GM19240 (cell line): Measurements from ENCODE around the gene KIF21B.
A peak's percentile ranks its signal among the peaks of the same experiment; 100 is the strongest.

ENCODE experiments used
- DNase-seq: peaks from one replicate; pipeline ENCODE4 v3.0.0; 2011; ENCODE audit warnings: low spot score; ENCODE audit not compliant: insufficient read length

KIF21B gene

GRCh38 chr1:201023517-201023902 lies at the start of gene KIF21B:
Gene KIF21B (minus strand): TSS chr1:201023714. CDS start chr1:201023383, 331 bp downstream.
- peak; percentile 77 for DNase-seq

- DNase-seq, result no peak
Observed at GRCh38 chr1:201072922-201073321, 49.4 kb upstream of the KIF21B start.

- no peak for DNase-seq
Observed at GRCh38 chr1:201072149-201072548, 48.6 kb upstream of the KIF21B start.

GRCh38 chr1:201069636-201070035 lies 46.1 kb upstream of the KIF21B start:
- DNase-seq, result no peak

- DNase-seq, result no peak
Observed at GRCh38 chr1:201068976-201069375, 45.5 kb upstream of the KIF21B start.

- no peak for DNase-seq
Observed at GRCh38 chr1:201066986-201067385, 43.5 kb upstream of the KIF21B start.

- DNase-seq, result no peak
Observed at GRCh38 chr1:201065686-201066085, 42.2 kb upstream of the KIF21B start.

- DNase-seq, result no peak
Observed at GRCh38 chr1:201064806-201065205, 41.3 kb upstream of the KIF21B start.

- DNase-seq, result no peak
Observed at GRCh38 chr1:201063145-201063544, 39.6 kb upstream of the KIF21B start.

- DNase-seq, result no peak
Observed at GRCh38 chr1:201062511-201063091, 39.1 kb upstream of the KIF21B start.

GRCh38 chr1:201061886-201062285 lies 38.4 kb upstream of the KIF21B start:
- no peak for DNase-seq

- no peak for DNase-seq
Observed at GRCh38 chr1:201061049-201061448, 37.5 kb upstream of the KIF21B start.

- no peak for DNase-seq
Observed at GRCh38 chr1:201060586-201060985, 37.1 kb upstream of the KIF21B start.

GRCh38 chr1:201059871-201060555 lies 36.5 kb upstream of the KIF21B start:
- DNase-seq, result no peak

GRCh38 chr1:201059401-201059800 lies 35.9 kb upstream of the KIF21B start:
- DNase-seq, result no peak

GRCh38 chr1:201054091-201054543 lies 30.6 kb upstream of the KIF21B start:
- no peak for DNase-seq

- DNase-seq, result no peak
Observed at GRCh38 chr1:201053155-201053860, 29.8 kb upstream of the KIF21B start.

- DNase-seq, result no peak
Observed at GRCh38 chr1:201051399-201051798, 27.9 kb upstream of the KIF21B start.

GRCh38 chr1:201050515-201051277 lies 27.2 kb upstream of the KIF21B start:
- no peak for DNase-seq

- DNase-seq, result no peak
Observed at GRCh38 chr1:201049248-201049831, 25.8 kb upstream of the KIF21B start.

- DNase-seq, result no peak
Observed at GRCh38 chr1:201048521-201048920, 25.0 kb upstream of the KIF21B start.
